NOMO-1 treated with DMSO at 0.1 percent for 48 hours (cell line): ENCODE measurements around the gene BOC.

Source experiments
- DNase-seq: peaks from one replicate; lab custom pipeline; 2025; ENCODE audit not compliant: unreplicated experiment; lab: John Stamatoyannopoulos, UW

BOC gene

DNA sequence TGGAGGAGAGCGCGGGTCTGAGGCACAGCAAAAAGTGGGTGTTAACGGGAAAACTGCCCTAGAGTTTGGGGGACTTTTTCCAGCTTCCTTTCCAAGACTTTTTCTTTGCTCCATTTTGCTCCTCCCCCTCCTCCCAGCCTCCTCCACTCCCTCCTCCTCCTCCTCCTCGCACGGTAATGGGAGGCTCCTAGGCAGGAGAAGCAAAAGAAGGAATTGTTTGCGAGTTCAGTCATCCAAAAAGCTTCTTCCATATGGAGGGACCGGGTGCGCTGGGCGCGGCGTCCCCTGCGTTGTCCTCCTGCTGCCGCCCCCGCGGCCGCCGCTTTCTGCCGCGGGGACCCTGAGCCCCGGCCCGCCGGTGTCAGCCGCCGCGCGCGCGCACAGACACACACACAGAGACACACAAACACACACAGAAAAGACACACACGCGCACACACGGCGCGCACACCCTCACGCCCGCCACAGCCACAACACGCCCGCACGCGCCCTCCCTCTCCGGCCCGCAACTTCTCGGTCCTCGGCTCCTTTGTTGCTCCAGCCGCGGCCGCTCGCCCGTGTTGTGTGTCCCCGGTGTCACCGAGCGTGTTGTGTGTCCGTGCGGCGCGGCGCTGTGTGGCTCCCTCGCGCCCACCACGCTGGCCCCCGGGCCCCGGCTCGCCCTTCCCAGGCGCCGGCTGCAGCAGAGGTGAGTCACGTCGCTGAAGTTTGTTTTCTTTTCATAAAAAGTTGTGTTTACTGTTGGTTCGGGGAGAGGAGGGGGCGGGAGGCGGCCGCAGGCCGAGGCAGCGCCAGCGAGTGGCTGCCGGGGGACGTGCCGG is at the start of gene BOC:
BOC (plus strand) TSS at position 228 of the 820 bp plus-strand sequence. CDS start 38,246 bp downstream, outside the sequence.
- DNase-seq = no peak

DNA sequence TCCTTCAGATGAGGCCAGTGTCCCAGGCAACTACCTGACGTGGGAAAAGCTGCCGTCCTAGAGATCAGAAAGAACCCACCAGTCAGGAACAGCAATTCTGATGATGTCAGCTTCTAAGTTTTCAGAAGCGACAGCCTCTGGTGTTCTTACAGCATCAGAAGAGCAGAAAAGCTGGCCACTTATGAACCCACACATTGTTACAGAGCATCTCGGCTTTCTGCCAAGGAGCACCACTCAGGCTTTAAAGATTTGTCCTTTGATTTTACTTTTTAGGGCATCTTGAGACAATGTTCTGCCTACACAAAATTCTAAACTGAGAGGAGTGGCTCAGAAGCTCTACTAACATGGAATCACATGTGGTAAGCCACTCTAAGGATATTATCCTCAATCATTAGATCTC is 49.7 kb upstream of the BOC start:
- DNase-seq = no peak

GRCh38 chr3:113163152-113163551 is 48.2 kb upstream of the BOC start:
- no peak for DNase-seq

- DNase-seq = no peak
Measured at GRCh38 chr3:113165841-113166240, 45.5 kb upstream of the BOC start.

DNA sequence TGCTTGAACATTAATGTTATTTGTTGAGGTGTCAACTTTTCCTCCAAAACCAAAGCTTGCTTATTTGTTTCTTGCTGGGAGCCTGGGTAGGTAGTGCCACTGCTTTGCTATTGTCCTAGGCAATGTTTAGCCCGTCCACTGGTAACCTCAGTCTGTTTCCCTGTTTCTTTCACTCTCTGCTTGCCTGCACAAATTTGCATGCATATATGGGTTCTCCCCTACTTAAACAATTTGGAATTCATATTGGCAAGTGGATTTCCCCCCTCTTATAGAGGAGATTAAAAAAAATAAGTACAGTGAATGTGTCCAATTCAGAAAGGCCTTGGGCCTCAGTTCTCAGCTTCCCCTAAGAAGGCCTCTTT is 45.0 kb upstream of the BOC start:
- no peak for DNase-seq

- no peak for DNase-seq
Measured at GRCh38 chr3:113166719-113167492, 44.5 kb upstream of the BOC start.

DNA sequence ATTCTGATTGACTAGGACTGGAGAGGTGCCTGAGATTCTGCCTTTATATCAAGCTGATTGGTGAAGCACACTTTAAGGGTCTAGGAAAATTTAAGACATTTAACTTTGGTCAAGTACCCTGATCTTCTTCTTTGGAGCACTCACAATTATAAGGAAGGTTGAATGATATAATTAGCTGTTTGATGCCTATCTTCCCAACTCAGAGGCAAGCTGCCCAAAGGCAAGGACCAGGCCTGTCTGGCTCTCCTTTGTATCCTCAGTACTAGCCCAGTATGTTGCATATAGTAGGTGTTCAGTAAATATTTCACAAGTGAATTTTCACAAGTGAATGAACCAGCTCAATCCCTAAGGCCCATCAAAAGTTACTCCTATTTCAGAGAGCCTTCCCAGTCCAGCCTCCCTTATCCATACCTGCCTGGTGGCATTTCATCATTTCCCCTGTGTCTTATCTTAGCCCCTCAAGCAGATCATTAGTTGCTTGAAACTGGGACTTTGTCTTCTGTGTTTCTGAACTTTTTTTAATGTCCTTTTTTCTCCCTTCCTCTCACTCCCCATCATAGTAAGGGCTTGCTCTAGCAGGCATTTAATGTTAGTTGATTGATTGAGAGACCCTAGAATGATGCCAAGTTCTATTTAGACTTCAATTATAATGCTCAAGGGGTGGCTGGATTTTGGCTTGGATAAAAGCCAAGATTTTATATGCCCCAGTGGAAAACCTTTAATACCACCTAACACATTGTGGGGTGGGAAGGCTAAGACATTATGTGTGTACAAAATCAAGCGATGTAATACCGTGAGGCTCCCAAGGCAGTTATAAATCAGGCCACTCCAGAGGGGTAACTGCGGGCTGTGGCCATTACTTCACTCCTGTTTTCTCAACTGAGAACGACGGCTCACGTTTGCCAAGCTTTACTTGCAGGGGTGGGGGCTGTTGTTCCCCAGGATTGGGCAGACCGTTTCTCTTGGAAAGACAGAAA is 43.2 kb upstream of the BOC start:
- DNase-seq = no peak

DNA sequence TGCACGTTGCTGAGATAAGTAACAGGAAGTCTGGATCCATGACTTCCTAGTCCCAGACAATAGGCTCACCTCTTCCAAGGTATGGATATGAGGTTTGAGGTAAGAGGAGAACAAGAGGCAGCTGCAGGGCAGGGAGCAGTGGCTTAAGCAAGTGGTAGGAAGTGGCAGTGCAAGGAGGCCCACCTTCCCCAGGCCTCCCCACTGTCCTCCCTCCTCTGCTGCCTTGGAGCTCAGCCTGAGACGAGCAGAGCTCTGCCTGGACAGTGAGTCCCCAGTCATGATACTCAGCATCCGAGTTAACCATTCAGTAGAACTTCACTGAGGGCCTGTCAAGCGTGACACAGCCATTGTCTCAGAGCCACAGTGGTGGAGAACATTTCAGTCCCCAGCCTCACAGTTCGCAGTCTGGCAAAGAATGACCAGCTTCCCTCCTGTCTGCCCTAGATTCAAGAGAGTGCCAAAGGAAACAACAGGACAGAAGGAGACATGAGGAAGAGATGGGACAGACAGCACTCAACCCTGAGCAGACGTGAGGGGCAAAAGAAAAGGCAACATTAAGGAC is 41.4 kb upstream of the BOC start:
- no peak for DNase-seq

DNA sequence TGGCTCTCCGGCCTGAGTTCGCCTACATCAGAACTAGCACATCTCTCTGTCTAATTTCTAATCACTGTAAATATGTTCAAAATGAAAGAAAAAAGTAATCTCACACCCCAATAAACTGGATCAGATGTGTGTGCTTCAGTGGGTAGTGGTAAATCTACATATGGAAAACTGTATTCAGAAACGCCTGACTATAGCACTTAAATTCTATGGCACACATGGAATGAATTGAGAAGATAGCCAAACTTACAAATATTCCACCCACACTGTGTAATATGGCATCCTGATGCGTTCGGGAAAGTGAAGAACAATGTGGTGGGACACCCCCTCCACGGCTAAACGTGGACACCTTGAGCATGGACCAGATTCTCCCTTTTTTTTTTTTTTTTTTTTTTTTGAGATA is 40.6 kb upstream of the BOC start:
- DNase-seq = no peak

- peak; percentile 69 for DNase-seq
Measured at GRCh38 chr3:113171675-113172300, 39.6 kb upstream of the BOC start.

GRCh38 chr3:113173102-113173501 is 38.3 kb upstream of the BOC start:
- no peak for DNase-seq

DNA sequence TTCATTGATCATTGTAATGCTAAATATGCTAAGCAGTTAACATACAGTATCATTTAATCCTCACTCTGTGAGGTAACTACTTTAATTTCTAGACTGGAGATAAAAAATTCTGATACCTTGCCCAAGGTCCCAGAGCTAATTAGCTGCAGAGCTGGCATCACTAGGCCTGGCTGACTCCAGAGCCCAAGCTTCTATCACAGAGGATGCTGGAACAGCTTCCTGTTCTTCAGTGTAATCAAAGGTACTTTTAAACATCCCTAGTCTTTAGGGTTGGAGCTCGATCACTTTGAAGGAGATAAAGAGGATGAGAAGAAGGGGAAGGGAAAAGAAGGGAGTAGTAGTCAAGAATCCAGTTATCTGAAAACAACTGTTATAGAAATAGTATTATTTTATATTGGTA is 37.1 kb upstream of the BOC start:
- no peak for DNase-seq

DNA sequence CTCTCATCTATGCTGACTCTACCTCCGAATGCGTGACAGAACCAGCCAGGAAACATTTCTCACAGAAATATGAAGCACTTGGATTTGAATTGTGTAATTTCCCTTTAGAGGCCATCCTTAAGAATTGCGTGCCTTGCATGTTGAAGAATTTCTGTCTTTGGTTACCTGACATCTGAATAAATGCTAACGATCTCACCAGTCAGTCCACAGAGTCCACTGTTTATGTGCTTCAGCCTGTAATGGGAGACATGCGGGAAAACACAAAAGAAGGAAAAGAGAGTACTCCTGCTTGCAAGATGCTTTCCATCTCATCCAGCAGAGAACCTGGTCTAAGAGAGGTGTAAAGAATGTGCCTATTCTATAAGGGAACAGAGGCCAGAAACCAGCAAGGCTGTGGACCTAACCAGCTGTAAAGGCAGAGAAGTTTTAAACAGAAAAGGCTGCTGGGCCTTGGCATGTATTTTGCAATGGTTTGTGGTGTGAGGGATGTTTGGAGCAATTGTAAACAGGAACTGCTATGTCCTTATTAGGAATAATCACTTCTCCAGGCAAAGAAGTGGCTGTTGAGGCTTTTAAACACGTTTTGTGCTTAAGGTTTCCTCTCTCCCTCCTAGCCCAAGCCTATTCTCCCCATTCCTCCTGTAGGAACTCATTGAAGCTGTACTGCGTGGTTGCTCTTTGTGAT is 36.4 kb upstream of the BOC start:
- DNase-seq = peak; percentile 59

- no peak for DNase-seq
Measured at GRCh38 chr3:113177526-113177925, 33.8 kb upstream of the BOC start.

- no peak for DNase-seq
Measured at GRCh38 chr3:113179235-113179824, 32.0 kb upstream of the BOC start.

- DNase-seq = no peak
Measured at GRCh38 chr3:113183748-113184661, 27.4 kb upstream of the BOC start.

- DNase-seq = no peak
Measured at GRCh38 chr3:113185194-113185835, 26.0 kb upstream of the BOC start.

DNA sequence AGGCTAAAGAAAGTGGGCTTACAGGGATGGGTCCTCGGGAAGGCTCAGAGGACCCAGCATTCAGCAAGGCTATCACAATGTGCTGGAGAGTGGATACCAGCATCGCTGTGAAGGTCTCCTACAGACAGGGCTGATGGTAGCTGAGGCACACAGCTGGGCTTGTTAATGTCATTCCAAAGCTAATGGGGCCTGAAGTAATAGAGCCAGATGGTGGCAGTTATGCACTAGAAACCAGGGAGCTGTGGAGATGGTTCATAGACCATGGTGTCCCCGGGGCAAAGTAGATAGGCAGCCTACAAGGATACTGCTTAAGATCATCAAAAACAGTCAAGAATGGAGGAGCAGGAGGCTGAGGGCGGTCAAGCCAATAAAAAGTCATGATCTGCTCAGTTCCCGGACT is 24.8 kb upstream of the BOC start:
- no peak for DNase-seq
